ENCODE data around the gene BANK1.

- no peak for TF ChIP-seq POLR2AphosphoS5 (IDR thresholded peaks at IDR 0.05)
- TF ChIP-seq CTCF (IDR thresholded peaks at IDR 0.05) = no peak
- TF ChIP-seq POLR2A (IDR thresholded peaks at IDR 0.05) = no peak
- TF ChIP-seq EP300 (IDR thresholded peaks at IDR 0.05) = no peak
Observed at GRCh38 chr4:101968364-101968763, 177.8 kb downstream of the BANK1 start.

Measured in stomach (tissue), 4 donors.